Liver (tissue), 9 donors: ENCODE results near the gene LRRC23. TPM values are rescaled to one million over a fixed set of nuclear protein-coding genes. Genes with fewer than 3 reads are reported as not detected.

Experiments
- DNase-seq: peaks from one replicate; pipeline ENCODE4 v3.0.0-alpha.2; 2017; ENCODE audit warnings: low spot score
- H3K27ac ChIP-seq, 2 donors: one replicate each; pipeline ENCODE4 v1.7.0; 2013; ENCODE audit warnings: inconsistent platforms in 2 of 2, low read length in 2 of 2, control low read depth in 1 of 2, low read depth in 1 of 2, mild to moderate bottlenecking in 1 of 2
- H3K27me3 ChIP-seq, 4 donors: one replicate each; pipeline versions ENCODE4 v1.6.1 to v1.7.0; 2013; ENCODE audit warnings: low read length in 3 of 4, inconsistent platforms in 1 of 4, mild to moderate bottlenecking in 1 of 4, moderate library complexity in 1 of 4; ENCODE audit not compliant: control insufficient read depth in 4 of 4, insufficient read depth in 4 of 4
- H3K36me3 ChIP-seq, 4 donors: one replicate each; pipeline versions ENCODE4 v1.6.1 to v1.7.0; 2013; ENCODE audit warnings: low read length in 3 of 4, mild to moderate bottlenecking in 3 of 4, low read depth in 1 of 4, moderate library complexity in 1 of 4; ENCODE audit not compliant: control insufficient read depth in 4 of 4, insufficient read depth in 3 of 4
- H3K4me1 ChIP-seq, 4 donors: one replicate each; pipeline versions ENCODE4 v1.6.1 to v1.7.0; 2013; ENCODE audit warnings: low read length in 3 of 4, mild to moderate bottlenecking in 3 of 4, moderate library complexity in 1 of 4; ENCODE audit not compliant: control insufficient read depth in 4 of 4, insufficient read depth in 4 of 4
- H3K4me3 ChIP-seq, 3 donors: one replicate each; pipeline versions ENCODE4 v1.6.1 to v1.7.0; 2013; ENCODE audit warnings: low read length in 3 of 3, control low read depth in 1 of 3, low read depth in 1 of 3, mild to moderate bottlenecking in 1 of 3
- H3K9ac ChIP-seq, 2 donors: one replicate each; pipeline ENCODE4 v1.7.0; 2013; ENCODE audit warnings: low read length in 2 of 2, mild to moderate bottlenecking in 2 of 2, moderate library complexity in 2 of 2, control low read depth in 1 of 2, low read depth in 1 of 2
- H3K9me3 ChIP-seq, 4 donors: one replicate each; pipeline versions ENCODE4 v1.6.1 to v1.7.0; 2013; ENCODE audit warnings: low read length in 3 of 4; ENCODE audit not compliant: control insufficient read depth in 4 of 4
- ATF3 ChIP-seq: IDR thresholded peaks from 2 replicates; pipeline ENCODE4 v1.6.1; 2016; ENCODE audit warnings: antibody characterized with exemption
- CTCF ChIP-seq: fragments of 150-350 bp; IDR thresholded peaks from 2 replicates; pipeline ENCODE4 v1.5.1; 2017; ENCODE audit warnings: improper control_type of control experiment, low read depth, low read length; ENCODE audit not compliant: missing input control
- EGR1 ChIP-seq, 2 donors: IDR thresholded peaks; 2 replicates each; pipeline ENCODE4 v1.6.1; 2016 to 2018; ENCODE audit warnings: antibody characterized with exemption in 2 of 2, low read depth in 2 of 2
- FOXA1 ChIP-seq: IDR thresholded peaks from 2 replicates; pipeline ENCODE4 v1.6.1; 2016; ENCODE audit warnings: antibody characterized with exemption
- FOXA2 ChIP-seq: IDR thresholded peaks from 2 replicates; pipeline ENCODE4 v1.6.1; 2016; ENCODE audit warnings: antibody characterized with exemption
- GABPA ChIP-seq, 2 donors: IDR thresholded peaks in 1 of 2; conservative IDR thresholded peaks in 1 of 2; 2 replicates each; pipeline ENCODE4 v1.6.1; 2016; ENCODE audit warnings: antibody characterized with exemption in 2 of 2, mild to moderate bottlenecking in 1 of 2, moderate library complexity in 1 of 2
- HNF4A ChIP-seq, 2 donors: conservative IDR thresholded peaks; 2 replicates each; pipeline ENCODE4 v1.6.1; 2016; ENCODE audit warnings: antibody characterized with exemption in 2 of 2, mild to moderate bottlenecking in 2 of 2
- HNF4G ChIP-seq: IDR thresholded peaks from 2 replicates; pipeline ENCODE4 v1.6.1; 2016; ENCODE audit warnings: antibody characterized with exemption
- JUND ChIP-seq, 2 donors: IDR thresholded peaks; 2 replicates each; pipeline ENCODE4 v1.6.1; 2016; ENCODE audit warnings: antibody characterized with exemption in 2 of 2
- MAX ChIP-seq: IDR thresholded peaks from 2 replicates; pipeline ENCODE4 v1.6.1; 2016; ENCODE audit warnings: antibody characterized with exemption
- NR2F2 ChIP-seq: IDR thresholded peaks from 2 replicates; pipeline ENCODE4 v1.6.1; 2016; ENCODE audit warnings: antibody characterized with exemption
- RAD21 ChIP-seq, 2 donors: IDR thresholded peaks; 2 replicates each; pipeline ENCODE4 v1.6.1; 2016; ENCODE audit warnings: antibody characterized with exemption in 2 of 2, mild to moderate bottlenecking in 2 of 2
- REST ChIP-seq: IDR thresholded peaks from 2 replicates; pipeline ENCODE4 v1.6.1; 2016; ENCODE audit warnings: antibody characterized with exemption, mild to moderate bottlenecking
- RXRA ChIP-seq, 2 donors: IDR thresholded peaks; 2 replicates each; pipeline ENCODE4 v1.6.1; 2017 to 2018; ENCODE audit warnings: antibody characterized with exemption in 2 of 2, mild to moderate bottlenecking in 1 of 2
- SP1 ChIP-seq: IDR thresholded peaks from 2 replicates; pipeline ENCODE4 v1.6.1; 2018; ENCODE audit warnings: antibody characterized with exemption, mild to moderate bottlenecking
- TAF1 ChIP-seq: conservative IDR thresholded peaks from 2 replicates; pipeline ENCODE4 v1.6.1; 2016; ENCODE audit warnings: antibody characterized with exemption, mild to moderate bottlenecking
- YY1 ChIP-seq: IDR thresholded peaks from 2 replicates; pipeline ENCODE4 v1.6.1; 2016; ENCODE audit warnings: antibody characterized with exemption, mild to moderate bottlenecking
- ZBTB33 ChIP-seq: IDR thresholded peaks from 2 replicates; pipeline ENCODE4 v1.6.1; 2016; ENCODE audit warnings: antibody characterized with exemption
- WGBS: extraction: QIAGEN DNeasy Blood & Tissue Kit; methylation state at CpG from one replicate; pipeline ENCODE4 v1.1.7; 2013; 5-methylcytosine and 5-hydroxymethylcytosine counted together
- polyA plus RNA-seq, 2 donors: library from polyadenylated mRNA; stranded (reverse) in 1 of 2; unstranded in 1 of 2; fragments of 200-250 nt in 1 of 2; fragments of >200 nt in 1 of 2; fragmentation: Nextera tagmentation in 1 of 2; extraction: Ambion mirVana in 1 of 2; gene quantifications; one replicate each; pipeline versions ENCODE4 v1.2.1 to v1.2.3, GENCODE V29; 2013 to 2015
- total RNA-seq, 2 donors: library from RNA; depleted of rRNA; stranded (reverse); fragments of >200 nt; gene quantifications; one replicate each; pipeline ENCODE4 v1.2.3, GENCODE V29; 2014
- donor health status: healthy.
- donor health status: healthy.
- donor health status: healthy.
- donor health status: healthy.
- donor health status: healthy.

Gene LRRC23
- total and polyA plus RNA-seq, 4 donors, result 0.92 to 3.6 (median 2.1) TPM

GRCh38 chr12:6914246-6914946 is 9.8 kb downstream of the LRRC23 start, which contains the start of gene ENO2:
Gene ENO2, plus strand, starts transcription at chr12:6914580. Its CDS starts 1,253 bp downstream, at chr12:6915833.
- H3K36me3 ChIP-seq, result no peaks in the 10 kb centered on the region
- H3K27me3 ChIP-seq, result peaks cover 0 to 6% (median 0%) of the 10 kb centered on the region in 4 donors
- TF ChIP-seq REST (no peak), NR2F2 (no peak), HNF4A (conservative IDR thresholded peaks at IDR 0.05) (no peak), ATF3 (no peak), HNF4G (no peak), GABPA (IDR thresholded peaks at IDR 0.05 in 1 of 2, conservative IDR thresholded peaks at IDR 0.05 in 1 of 2) (no peak), RXRA (IDR thresholded peaks at IDR 0.05) (no peak), FOXA1 (no peak), TAF1 (no peak), ZBTB33 (no peak), FOXA2 (no peak), RAD21 (IDR thresholded peaks at IDR 0.05) (no peak), EGR1 (IDR thresholded peaks at IDR 0.05; ENCODE audit: low read depth in 2 of 2) (no peak), MAX (no peak), CTCF (no peak), YY1 (no peak), SP1 (no peak), JUND (IDR thresholded peaks at IDR 0.05) (no peak)
- H3K27ac ChIP-seq, result peak within 1 kb of the TSS; percentile 47 to 56
- H3K9me3 ChIP-seq, result no peaks in the 10 kb centered on the region
- H3K4me1 ChIP-seq, result peaks cover 3 to 13% (median 5%) of the 10 kb centered on the region in 4 donors
- H3K9ac ChIP-seq, result no peak within 1 kb of the TSS
- peak within 1 kb of the TSS in 2 of 3 donors; percentile 50 to 65 for H3K4me3 ChIP-seq
- DNase-seq, result peak; percentile 61
- WGBS, result 1% methylated on average over 68 of the region's 68 CpGs
